ENCODE data around the gene CIDEB. TPM values are rescaled to one million over a fixed set of nuclear protein-coding genes. Genes with fewer than 3 reads are reported as not detected.
A peak's percentile ranks its signal among the peaks of the same experiment; 100 is the strongest.

CIDEB gene
- total and polyA plus RNA-seq, 2 of the 13 experiments (the other 11 are each of a cell fraction or from before 2014, with no cell fraction given): 35.8 to 110 TPM

DNA sequence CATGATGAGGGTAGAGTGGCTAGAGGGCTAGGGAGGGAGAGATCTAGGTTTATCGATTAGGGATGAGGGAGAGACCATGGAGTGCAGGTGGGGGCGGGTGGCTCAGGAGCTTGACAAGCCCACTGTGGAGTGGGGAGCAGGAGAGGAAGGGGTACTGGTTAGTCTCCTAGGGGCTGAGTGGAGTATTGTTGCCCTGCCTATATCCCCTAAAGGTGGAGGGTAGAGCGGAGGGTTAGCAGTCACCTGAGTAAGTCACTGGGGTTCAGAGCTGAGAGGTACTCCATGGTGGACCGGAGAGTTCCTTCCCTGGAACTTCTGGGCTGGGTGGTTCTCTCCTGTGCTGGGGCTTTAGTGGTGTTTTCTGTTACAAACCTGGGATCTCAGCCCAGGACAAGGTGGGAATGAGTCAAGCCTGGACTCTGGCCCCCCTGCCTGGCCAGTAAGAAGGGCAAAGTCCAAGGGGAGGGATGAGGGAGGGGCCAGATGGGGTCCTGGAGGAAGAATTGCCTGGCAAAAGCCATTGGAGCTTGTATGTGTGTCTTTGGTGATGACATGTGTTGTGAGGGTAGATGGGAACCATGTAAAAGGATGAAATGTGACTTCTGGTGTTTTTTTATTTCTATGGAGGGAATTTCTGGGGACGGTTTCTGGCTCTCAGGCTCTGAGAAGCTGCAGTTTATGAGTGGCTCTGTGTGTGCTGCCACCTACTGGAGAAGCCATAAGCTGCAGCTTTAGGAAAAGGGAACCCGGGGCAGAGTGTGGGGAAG, at the start of gene CIDEB (continued):
- peak in 1 of 2 experiments; percentile 89; a peak in 2 of 4 replicates for TF ChIP-seq POLR2A (IDR thresholded peaks at IDR 0.05; ENCODE audit: insufficient read depth in 1 of 2, low read depth in 2 of 2, low read length in 2 of 2)
- peak; percentile 96 for TF ChIP-seq ZNF761 (CRISPR knock-in tag; conservative IDR thresholded peaks at IDR 0.05)
- TF ChIP-seq, protein P1, sequence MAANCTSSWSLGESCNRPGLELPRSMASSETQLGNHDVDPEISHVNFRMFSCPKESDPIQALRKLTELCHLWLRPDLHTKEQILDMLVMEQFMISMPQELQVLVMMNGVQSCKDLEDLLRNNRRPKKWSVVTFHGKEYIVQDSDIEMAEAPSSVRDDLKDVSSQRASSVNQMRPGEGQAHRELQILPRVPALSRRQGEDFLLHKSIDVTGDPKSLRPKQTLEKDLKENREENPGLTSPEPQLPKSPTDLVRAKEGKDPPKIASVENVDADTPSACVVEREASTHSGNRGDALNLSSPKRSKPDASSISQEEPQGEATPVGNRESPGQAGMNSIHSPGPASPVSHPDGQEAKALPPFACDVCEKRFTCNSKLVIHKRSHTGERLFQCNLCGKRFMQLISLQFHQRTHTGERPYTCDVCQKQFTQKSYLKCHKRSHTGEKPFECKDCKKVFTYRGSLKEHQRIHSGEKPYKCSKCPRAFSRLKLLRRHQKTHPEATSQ (CRISPR knock-in tag; IDR thresholded peaks at IDR 0.05; ENCODE audit: borderline replicate concordance): no peak; the same call in 1 of the 2 replicates
- TF ChIP-seq RCOR2 (CRISPR knock-in tag; IDR thresholded peaks at IDR 0.05): peak; percentile 83; the same call in 1 of the 2 replicates
- peak; percentile 95 for TF ChIP-seq ZSCAN9 (CRISPR knock-in tag; IDR thresholded peaks at IDR 0.05; ENCODE audit: borderline replicate concordance)
- TF ChIP-seq PHF20 (CRISPR knock-in tag; IDR thresholded peaks at IDR 0.05): no peak
- no peak; the same call in 1 of the 2 replicates for TF ChIP-seq ZNF720 (CRISPR knock-in tag; IDR thresholded peaks at IDR 0.05)
- TF ChIP-seq, protein P2, sequence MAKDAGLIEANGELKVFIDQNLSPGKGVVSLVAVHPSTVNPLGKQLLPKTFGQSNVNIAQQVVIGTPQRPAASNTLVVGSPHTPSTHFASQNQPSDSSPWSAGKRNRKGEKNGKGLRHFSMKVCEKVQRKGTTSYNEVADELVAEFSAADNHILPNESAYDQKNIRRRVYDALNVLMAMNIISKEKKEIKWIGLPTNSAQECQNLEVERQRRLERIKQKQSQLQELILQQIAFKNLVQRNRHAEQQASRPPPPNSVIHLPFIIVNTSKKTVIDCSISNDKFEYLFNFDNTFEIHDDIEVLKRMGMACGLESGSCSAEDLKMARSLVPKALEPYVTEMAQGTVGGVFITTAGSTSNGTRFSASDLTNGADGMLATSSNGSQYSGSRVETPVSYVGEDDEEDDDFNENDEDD (CRISPR knock-in tag; IDR thresholded peaks at IDR 0.05; ENCODE audit: borderline replicate concordance): peak; percentile 72; the same call in 1 of the 2 replicates
- no peak for TF ChIP-seq ZNF577 (CRISPR knock-in tag; IDR thresholded peaks at IDR 0.05; ENCODE audit: borderline replicate concordance, low read depth)
- TF ChIP-seq, protein P3, sequence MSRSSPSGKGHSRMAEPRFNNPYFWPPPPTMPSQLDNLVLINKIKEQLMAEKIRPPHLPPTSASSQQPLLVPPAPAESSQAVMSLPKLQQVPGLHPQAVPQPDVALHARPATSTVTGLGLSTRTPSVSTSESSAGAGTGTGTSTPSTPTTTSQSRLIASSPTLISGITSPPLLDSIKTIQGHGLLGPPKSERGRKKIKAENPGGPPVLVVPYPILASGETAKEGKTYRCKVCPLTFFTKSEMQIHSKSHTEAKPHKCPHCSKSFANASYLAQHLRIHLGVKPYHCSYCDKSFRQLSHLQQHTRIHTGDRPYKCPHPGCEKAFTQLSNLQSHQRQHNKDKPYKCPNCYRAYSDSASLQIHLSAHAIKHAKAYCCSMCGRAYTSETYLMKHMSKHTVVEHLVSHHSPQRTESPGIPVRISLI (CRISPR knock-in tag; IDR thresholded peaks at IDR 0.05; ENCODE audit: borderline replicate concordance): 0 out of 2 replicates have a peak, but pooled peaks have one; percentile 71
- peak; percentile 98 for TF ChIP-seq ZNF350 (CRISPR knock-in tag; IDR thresholded peaks at IDR 0.05; ENCODE audit: borderline replicate concordance, low read depth)
- TF ChIP-seq, protein P4, sequence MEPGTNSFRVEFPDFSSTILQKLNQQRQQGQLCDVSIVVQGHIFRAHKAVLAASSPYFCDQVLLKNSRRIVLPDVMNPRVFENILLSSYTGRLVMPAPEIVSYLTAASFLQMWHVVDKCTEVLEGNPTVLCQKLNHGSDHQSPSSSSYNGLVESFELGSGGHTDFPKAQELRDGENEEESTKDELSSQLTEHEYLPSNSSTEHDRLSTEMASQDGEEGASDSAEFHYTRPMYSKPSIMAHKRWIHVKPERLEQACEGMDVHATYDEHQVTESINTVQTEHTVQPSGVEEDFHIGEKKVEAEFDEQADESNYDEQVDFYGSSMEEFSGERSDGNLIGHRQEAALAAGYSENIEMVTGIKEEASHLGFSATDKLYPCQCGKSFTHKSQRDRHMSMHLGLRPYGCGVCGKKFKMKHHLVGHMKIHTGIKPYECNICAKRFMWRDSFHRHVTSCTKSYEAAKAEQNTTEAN (CRISPR knock-in tag; conservative IDR thresholded peaks at IDR 0.05): peak; percentile 72; the same call in 1 of the 2 replicates
- TF ChIP-seq, protein P5, sequence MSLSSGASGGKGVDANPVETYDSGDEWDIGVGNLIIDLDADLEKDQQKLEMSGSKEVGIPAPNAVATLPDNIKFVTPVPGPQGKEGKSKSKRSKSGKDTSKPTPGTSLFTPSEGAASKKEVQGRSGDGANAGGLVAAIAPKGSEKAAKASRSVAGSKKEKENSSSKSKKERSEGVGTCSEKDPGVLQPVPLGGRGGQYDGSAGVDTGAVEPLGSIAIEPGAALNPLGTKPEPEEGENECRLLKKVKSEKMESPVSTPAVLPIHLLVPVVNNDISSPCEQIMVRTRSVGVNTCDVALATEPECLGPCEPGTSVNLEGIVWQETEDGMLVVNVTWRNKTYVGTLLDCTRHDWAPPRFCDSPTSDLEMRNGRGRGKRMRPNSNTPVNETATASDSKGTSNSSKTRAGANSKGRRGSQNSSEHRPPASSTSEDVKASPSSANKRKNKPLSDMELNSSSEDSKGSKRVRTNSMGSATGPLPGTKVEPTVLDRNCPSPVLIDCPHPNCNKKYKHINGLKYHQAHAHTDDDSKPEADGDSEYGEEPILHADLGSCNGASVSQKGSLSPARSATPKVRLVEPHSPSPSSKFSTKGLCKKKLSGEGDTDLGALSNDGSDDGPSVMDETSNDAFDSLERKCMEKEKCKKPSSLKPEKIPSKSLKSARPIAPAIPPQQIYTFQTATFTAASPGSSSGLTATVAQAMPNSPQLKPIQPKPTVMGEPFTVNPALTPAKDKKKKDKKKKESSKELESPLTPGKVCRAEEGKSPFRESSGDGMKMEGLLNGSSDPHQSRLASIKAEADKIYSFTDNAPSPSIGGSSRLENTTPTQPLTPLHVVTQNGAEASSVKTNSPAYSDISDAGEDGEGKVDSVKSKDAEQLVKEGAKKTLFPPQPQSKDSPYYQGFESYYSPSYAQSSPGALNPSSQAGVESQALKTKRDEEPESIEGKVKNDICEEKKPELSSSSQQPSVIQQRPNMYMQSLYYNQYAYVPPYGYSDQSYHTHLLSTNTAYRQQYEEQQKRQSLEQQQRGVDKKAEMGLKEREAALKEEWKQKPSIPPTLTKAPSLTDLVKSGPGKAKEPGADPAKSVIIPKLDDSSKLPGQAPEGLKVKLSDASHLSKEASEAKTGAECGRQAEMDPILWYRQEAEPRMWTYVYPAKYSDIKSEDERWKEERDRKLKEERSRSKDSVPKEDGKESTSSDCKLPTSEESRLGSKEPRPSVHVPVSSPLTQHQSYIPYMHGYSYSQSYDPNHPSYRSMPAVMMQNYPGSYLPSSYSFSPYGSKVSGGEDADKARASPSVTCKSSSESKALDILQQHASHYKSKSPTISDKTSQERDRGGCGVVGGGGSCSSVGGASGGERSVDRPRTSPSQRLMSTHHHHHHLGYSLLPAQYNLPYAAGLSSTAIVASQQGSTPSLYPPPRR (CRISPR knock-in tag; IDR thresholded peaks at IDR 0.05; ENCODE audit: borderline replicate concordance): peak; percentile 88
- TF ChIP-seq ARHGAP35 (CRISPR knock-in tag; IDR thresholded peaks at IDR 0.05; ENCODE audit: borderline replicate concordance): 0 out of 2 replicates have a peak, but pooled peaks have one; percentile 48
- TF ChIP-seq EP300 (IDR thresholded peaks at IDR 0.05; ENCODE audit: low read depth in 2 of 2, low read length in 2 of 2): peak; percentile 76 to 87
- peak; percentile 88 for TF ChIP-seq EP300 (CRISPR knock-in tag; IDR thresholded peaks at IDR 0.05; ENCODE audit: borderline replicate concordance)

All from HepG2 (cell line).